ENCODE measurements around the gene CHADL.
A peak's percentile ranks its signal among the peaks of the same experiment; 100 is the strongest.
"Not testable (repeated sequence)": the region's sequence is repeated elsewhere in the genome, so short reads cannot be mapped to it uniquely, and the experiment has no call there.

The CHADL gene

DNA sequence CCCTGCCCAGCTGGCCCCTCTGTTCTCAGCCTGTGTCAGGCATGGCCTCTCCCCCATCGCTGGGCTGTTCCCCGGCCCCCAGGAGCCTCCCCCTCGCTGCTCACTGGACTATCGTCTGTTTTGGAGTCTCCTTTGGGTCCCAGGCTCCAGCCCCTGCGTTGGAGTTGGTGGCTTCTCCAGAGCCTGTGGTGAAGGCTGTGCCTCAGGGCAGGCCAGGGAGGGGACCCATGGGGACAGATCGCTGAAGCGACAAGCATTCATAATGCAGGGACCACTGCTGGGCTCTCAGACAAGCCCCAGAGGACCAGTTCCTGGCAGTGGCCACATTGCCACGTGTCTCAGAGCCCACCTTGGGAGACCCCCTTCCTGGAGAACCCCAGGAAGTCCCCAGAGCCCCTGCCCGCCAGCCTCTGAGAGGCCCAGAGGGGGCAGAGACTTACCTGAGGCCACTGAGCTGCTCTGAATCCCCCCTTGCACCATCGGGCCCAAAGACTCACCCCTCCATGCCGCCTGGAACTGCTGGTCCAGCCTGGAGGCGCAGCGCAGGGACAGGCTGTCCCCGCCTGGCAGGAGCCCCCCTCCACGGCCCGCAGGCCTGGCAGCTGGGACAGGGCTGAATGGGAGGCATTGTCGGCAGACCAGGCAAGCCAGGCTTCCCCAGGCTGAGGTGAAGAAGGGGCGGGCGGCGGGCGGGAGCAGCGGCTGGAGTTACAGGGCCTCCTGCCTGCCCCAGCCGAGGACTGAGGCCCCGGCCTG lies at the start of gene CHADL:
CHADL (minus strand) TSS at position 555 of the 756 bp plus-strand sequence; CDS start at position 505, 50 bp downstream.
- peak; percentile 63 for DNase-seq (ENCODE audit: low read depth, low spot score)

GRCh38 chr22:41289671-41290070 lies 48.9 kb upstream of the CHADL start:
- no peak for DNase-seq (ENCODE audit: low read depth, low spot score)

DNA sequence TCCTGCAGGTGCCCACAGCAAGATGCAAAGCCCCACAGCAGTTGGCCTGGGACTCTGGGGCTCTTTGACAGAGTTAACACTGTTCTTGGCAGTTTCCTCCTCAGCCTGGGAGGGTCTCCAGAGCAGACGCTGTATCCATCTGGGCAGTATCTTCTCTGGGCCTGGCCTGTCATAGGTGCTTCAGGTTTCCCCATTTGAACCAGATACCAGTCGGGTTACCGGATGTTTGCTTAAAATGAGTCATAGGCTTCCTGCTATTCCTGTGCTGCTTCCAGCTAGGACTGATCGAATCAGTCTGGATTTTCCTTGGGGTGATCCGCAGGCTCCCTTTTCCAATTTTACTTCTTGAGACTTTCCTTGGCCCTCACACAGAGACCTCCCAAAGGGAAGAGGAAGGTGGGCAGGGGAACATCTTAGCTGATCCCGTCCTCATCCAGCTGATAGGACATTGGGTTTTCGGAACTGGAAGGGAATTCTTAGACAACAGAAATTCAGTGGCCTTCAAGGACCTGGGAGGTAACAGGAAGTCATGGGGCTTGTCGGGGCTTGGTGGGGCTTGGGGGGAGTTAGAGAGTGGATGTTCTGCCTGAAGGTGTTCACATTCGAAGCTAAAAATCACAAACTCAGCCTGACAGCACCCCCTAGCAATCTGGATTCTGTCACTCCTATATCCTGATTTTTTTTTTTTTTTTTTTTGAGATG lies 47.7 kb upstream of the CHADL start:
- peak; percentile 67 for DNase-seq (ENCODE audit: low read depth, low spot score)

DNA sequence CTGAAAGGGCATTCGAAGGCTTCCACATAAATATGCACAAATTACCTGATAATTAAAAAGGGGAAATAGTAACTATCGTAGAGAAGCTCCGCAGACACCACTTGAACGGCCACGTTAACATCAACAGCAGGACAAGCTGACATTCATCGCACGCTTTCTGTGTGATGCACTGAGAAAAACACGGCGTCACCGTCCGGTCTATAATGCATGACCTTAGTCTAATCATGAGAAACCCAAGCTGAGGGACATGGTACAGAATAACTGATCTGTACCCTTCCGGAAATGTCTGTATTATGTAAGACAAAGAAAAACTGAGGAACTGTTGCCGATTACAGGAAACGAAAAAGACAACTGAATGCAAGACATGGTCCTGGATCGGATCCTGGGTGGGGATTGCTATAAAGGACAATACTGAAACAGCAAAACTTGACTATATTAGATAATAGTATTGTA lies 45.9 kb upstream of the CHADL start:
- DNase-seq (ENCODE audit: low read depth, low spot score), result no peak

DNA sequence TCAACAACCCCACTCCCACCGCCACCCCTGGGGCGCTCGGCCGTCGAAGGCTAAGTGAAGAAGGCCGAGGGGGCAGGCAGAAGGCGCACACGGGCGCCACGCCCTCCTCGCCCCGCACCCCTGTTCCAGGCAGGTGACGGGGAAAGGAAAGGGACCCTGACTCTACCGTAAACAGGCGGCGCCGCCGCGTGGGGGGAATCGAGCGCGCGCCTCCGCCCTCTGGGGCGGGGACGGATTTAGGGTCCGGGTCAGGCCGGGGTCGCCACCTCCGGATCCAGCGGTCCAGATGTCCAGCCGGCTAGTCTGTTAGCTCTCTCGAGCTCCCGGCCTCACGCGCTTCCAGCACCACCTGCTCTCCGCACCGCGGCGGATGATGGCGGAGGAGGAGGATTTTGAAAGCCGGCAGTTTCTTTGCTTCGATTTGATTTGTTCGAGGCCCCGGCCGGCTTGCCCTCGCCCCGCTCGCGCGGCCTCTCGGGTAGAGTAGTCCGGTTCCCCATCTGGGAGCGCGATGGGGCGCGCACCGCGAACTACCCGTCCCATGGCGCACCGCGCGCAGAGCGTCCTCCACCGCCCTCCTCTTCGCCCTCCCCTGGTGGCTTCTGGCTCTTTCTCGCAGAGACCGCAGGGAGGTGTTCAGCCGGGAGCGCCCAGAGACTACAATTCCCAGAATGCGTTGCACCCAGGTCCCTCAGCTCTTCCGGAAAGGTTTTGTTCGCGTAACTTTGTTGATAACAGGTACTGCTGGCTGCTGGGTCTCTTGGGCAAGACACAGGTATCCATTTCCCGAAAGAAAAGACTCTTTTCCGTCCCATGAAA lies 45.3 kb upstream of the CHADL start, which contains the start of gene RANGAP1:
RANGAP1 (minus strand) TSS at position 368 of the 819 bp plus-strand sequence. CDS start 5,143 bp downstream, outside the sequence.
- DNase-seq (ENCODE audit: low read depth, low spot score), result peak; percentile 100

DNA sequence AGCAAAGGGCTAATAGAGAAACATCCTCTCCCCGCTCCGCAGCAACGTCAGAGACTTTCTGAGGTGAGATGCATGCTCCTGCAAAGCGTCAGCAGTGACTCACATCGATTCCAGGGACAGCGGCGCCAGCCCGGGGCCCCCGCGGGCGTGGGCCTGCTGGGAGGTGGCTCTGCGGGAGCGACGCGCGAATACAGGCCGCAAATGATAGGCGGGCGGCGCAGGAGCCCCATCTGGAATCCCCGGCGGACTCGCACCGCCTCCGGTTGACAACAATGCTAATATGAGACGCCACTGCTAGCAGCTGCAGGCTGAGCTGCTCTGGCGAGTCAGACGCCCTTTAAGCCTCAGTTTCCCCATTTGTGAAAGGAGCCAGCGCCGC lies 44.7 kb upstream of the CHADL start:
- peak; percentile 95 for DNase-seq (ENCODE audit: low read depth, low spot score)

- no peak for DNase-seq (ENCODE audit: low read depth, low spot score)
Measured at GRCh38 chr22:41284465-41284864, 43.7 kb upstream of the CHADL start.

DNA sequence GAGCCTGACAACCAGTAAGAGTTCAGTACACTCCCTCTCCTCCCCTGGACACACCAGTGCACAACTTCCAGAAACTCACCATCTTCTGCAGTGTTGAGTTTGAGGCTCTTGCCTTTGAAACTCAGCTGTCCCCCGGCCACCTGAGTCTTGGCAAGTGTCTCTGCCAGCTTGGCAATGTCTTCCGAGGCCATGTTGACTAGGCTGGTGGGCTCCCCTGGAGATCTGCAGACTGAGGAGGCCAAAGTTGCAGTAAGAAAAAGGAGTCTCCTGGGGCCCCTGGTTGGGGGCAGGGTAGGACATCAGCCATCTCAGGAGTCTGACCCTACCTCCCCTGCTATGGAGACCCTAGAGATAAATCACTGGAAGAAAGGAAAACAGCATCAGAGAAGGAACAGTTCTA lies 40.1 kb upstream of the CHADL start:
- DNase-seq (ENCODE audit: low read depth, low spot score), result no peak

GRCh38 chr22:41280065-41280464 lies 39.3 kb upstream of the CHADL start:
- no peak for DNase-seq (ENCODE audit: low read depth, low spot score)

GRCh38 chr22:41274856-41275255 lies 34.1 kb upstream of the CHADL start:
- no peak for DNase-seq (ENCODE audit: low read depth, low spot score)

DNA sequence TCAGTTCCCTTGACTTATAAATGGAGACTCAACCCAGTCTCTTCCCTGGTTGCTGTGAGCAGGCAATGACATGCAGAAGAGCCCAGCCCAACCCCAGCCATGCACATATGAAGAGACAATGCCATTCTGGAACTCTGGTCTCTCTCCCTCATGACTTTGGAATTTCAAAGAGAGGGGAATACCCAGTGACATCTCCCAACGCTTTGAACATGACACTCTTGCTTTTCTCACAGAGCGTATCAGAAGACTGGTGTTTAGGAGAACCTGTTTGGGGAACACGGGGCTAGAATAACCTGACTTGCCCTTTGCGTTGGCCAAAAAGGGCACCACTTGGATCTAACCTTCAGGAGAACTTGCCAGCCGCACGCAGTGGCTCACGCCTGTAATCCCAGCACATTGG lies 32.4 kb upstream of the CHADL start:
- DNase-seq (ENCODE audit: low read depth, low spot score), result no peak

DNA sequence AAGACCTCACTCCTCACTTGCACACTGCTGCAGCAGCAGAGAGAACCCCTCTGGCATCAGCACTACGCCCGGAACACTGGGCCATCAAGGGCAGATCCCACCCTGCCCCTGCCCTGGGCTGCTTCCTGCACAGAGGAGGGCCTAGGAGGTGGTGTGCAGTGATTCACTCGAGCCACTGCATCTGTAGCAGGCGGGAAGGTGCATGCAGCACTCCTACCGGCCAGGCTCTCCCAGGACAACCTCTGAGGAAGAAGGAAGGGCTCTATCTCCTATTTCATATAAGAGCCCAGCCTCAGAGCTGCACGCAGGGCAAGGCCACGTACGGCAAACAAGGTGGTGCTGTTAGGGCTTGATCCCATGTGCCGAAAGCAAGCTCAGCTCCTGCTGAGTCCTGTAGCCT lies 31.1 kb upstream of the CHADL start:
- no peak for DNase-seq (ENCODE audit: low read depth, low spot score)

DNA sequence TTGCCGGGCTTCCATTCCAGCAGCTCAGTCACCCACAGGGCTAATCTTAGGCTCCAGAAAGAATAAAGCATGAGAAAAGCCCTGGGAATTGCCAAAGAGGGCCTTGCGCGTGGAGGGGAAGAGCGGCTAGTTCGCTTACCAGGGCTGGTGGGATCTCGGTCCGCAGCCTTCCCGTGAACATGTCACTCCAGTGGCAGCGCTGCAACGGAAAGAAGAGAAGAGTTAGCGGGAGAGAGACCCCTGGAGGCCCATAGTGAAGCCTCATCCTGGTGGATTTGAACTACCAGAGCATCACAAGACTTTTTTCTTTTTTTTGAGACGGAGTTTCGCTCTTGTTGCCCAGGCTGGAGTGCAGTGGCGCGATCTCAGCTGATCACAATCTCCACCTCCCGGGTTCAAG lies 27.2 kb upstream of the CHADL start:
- no peak for DNase-seq (ENCODE audit: low read depth, low spot score)

- no peak for DNase-seq (ENCODE audit: low read depth, low spot score)
Measured at GRCh38 chr22:41264408-41264941, 23.7 kb upstream of the CHADL start.

DNA sequence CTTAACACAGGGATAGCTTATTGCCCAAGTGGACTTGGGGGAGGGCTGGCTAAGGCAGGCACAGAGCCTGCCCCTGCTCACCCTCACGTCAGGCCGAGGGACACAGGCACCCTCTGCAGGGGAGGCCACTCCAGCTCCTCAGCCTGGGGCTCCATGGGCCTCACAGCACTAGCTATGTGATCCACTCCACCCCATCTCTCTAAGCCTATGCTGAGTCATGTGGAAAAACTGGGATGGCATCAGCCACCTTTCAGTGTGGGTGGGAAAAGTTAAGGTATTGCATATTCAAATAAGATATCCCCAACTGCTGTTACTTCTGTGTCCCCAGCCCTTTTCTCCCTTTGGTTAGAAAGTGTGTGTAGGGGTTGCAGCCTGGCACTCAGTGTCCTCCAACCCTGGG lies 23.0 kb upstream of the CHADL start:
- DNase-seq (ENCODE audit: low read depth, low spot score), result peak; percentile 22

DNA sequence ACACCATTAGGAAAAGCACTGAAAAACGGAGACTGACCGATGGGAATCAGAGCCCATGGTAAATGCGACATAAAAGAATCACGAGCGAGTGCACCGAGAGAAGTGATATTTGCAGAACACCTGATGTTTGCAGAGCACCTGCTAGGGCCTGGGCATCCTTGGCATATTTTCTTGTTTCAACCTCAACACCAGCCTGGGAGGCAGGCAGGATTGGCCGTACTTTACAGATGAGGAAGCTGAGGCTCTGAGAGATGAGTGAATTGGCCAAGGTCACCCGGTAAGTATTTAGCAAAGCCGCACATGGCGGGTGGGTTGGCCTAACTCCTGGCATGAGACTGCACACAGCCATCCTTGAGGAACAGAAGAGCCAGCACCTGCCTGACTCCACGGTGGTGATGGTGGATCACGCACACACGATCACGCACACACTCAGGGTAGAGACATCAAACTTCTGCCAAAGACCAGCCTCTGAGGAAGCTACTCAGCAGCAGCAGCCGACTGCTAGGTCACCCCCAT lies 21.6 kb upstream of the CHADL start:
- no peak for DNase-seq (ENCODE audit: low read depth, low spot score)

DNA sequence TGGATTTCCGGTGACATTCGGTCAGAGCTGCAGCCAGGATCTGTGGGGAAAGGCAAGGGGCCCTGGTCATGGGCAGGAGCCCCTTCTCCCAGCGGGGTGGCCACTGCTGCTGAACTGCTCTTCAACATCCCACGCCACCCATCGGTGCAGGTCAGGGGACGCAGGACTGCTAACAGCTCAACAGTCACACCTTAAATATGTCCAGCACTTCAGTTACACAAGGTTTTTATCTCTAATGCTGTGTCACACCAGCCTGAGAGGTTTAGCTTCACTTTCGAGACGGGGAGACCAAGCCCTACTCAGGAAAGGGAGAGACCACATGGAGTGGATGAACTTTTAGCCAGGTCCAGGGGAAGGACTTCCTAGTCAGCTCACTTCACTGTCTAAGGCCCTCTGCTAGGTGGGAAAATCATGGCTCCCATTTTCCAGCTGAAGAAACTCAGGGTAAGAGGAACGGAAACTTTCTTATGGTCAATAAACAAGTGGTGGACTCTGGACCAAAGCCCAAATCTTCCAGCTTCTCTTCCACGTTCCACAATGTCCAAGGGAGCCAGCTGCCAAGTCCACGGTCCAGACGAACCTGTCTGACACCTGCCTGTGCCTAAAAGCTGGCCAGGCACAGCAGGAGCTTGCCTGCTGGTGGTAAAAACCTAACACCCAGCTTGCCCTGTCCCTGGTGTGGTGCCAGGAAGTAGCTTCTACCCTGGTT lies 21.0 kb upstream of the CHADL start:
- no peak for DNase-seq (ENCODE audit: low read depth, low spot score)

DNA sequence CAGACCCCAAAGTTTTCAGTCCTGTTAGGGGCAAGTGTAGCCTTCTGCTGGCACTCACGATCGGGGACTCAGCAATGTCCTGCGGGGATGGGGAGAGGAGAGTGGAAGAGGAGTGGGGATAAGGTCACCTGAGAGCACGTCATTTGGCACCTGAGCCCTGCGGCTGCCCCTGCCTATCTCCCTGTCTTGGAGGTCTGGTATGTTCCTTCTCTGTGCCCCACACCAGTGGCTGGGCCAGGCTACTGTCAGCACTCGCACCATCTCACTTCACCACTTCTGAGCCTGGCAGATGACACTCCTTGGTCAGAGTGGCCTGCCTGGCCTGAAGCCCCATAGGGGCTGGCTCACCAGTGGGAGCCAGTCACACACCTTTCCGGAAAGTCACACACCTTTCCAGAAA lies 20.1 kb upstream of the CHADL start:
- DNase-seq (ENCODE audit: low read depth, low spot score), result no peak

DNA sequence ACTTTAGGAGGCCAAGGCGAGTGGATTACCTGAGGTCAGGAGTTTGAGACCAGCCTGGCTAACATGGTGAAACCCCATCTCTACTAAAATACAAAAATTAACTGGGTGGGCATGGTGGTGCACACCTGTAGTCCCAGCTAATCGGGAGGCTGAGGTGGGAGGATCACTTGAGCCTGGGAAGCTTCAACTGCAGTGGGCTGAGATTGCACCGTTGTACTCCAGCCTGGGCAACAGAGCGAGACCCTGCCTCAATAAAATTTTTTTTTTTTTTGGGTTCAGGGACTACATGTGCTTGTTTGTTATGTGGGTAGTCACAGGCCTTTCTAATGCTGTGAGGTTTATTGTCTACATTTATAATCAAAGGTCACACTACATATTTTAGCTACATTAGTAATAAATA lies 19.0 kb upstream of the CHADL start:
- DNase-seq (ENCODE audit: low read depth, low spot score), result not testable (repeated sequence)

GRCh38 chr22:41257696-41258095 lies 17.0 kb upstream of the CHADL start:
- DNase-seq (ENCODE audit: low read depth, low spot score), result no peak
